ENCODE data around the gene CRELD1. TPM values are rescaled to one million over a fixed set of nuclear protein-coding genes. Genes with fewer than 3 reads are reported as not detected.

The CRELD1 gene
- total and polyA plus RNA-seq, 2 of the 13 experiments (the other 11 are each of a cell fraction or from before 2014, with no cell fraction given) = 27.1 to 61.9 TPM

DNA sequence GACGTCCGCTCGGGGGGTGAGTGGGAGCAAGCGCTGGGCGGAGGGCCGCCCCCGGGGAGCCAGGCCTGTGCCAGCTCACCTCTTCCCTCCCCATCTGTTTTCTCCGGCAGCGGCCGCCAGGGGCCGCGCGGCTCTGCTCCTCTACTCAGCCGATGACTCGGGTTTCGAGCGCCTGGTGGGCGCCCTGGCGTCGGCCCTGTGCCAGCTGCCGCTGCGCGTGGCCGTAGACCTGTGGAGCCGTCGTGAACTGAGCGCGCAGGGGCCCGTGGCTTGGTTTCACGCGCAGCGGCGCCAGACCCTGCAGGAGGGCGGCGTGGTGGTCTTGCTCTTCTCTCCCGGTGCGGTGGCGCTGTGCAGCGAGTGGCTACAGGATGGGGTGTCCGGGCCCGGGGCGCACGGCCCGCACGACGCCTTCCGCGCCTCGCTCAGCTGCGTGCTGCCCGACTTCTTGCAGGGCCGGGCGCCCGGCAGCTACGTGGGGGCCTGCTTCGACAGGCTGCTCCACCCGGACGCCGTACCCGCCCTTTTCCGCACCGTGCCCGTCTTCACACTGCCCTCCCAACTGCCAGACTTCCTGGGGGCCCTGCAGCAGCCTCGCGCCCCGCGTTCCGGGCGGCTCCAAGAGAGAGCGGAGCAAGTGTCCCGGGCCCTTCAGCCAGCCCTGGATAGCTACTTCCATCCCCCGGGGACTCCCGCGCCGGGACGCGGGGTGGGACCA is 632 bp upstream of the CRELD1 start (continued):
- TF ChIP-seq, protein P1, sequence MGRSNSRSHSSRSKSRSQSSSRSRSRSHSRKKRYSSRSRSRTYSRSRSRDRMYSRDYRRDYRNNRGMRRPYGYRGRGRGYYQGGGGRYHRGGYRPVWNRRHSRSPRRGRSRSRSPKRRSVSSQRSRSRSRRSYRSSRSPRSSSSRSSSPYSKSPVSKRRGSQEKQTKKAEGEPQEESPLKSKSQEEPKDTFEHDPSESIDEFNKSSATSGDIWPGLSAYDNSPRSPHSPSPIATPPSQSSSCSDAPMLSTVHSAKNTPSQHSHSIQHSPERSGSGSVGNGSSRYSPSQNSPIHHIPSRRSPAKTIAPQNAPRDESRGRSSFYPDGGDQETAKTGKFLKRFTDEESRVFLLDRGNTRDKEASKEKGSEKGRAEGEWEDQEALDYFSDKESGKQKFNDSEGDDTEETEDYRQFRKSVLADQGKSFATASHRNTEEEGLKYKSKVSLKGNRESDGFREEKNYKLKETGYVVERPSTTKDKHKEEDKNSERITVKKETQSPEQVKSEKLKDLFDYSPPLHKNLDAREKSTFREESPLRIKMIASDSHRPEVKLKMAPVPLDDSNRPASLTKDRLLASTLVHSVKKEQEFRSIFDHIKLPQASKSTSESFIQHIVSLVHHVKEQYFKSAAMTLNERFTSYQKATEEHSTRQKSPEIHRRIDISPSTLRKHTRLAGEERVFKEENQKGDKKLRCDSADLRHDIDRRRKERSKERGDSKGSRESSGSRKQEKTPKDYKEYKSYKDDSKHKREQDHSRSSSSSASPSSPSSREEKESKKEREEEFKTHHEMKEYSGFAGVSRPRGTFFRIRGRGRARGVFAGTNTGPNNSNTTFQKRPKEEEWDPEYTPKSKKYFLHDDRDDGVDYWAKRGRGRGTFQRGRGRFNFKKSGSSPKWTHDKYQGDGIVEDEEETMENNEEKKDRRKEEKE (IDR thresholded peaks at IDR 0.05) = no peak
- no peak for TF ChIP-seq SP4 (CRISPR knock-in tag; IDR thresholded peaks at IDR 0.05)
- TF ChIP-seq CHD4 (IDR thresholded peaks at IDR 0.05; ENCODE audit: borderline replicate concordance, low read length) = no peak
- no peak for TF ChIP-seq LCORL (IDR thresholded peaks at IDR 0.05)
- TF ChIP-seq LCORL (CRISPR knock-in tag; IDR thresholded peaks at IDR 0.05) = peak; percentile 32
- TF ChIP-seq, protein P2, sequence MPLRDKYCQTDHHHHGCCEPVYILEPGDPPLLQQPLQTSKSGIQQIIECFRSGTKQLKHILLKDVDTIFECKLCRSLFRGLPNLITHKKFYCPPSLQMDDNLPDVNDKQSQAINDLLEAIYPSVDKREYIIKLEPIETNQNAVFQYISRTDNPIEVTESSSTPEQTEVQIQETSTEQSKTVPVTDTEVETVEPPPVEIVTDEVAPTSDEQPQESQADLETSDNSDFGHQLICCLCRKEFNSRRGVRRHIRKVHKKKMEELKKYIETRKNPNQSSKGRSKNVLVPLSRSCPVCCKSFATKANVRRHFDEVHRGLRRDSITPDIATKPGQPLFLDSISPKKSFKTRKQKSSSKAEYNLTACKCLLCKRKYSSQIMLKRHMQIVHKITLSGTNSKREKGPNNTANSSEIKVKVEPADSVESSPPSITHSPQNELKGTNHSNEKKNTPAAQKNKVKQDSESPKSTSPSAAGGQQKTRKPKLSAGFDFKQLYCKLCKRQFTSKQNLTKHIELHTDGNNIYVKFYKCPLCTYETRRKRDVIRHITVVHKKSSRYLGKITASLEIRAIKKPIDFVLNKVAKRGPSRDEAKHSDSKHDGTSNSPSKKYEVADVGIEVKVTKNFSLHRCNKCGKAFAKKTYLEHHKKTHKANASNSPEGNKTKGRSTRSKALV (CRISPR knock-in tag; IDR thresholded peaks at IDR 0.05) = peak; percentile 95
- no peak for TF ChIP-seq ZNF569 (CRISPR knock-in tag; IDR thresholded peaks at IDR 0.05; ENCODE audit: borderline replicate concordance)
- TF ChIP-seq ZNF546 (CRISPR knock-in tag; conservative IDR thresholded peaks at IDR 0.05) = peak; percentile 73; the same call in 1 of the 2 replicates
- no peak; the same call in 1 of the 2 replicates for TF ChIP-seq ZSCAN22 (CRISPR knock-in tag; IDR thresholded peaks at IDR 0.05)
- TF ChIP-seq AGO1 (IDR thresholded peaks at IDR 0.05; ENCODE audit: low read depth, low read length, poor library complexity, severe bottlenecking) = no peak
- TF ChIP-seq HNRNPH1 (optimal IDR thresholded peaks at IDR 0.05; ENCODE audit: low read depth, low read length) = no peak
- 0 out of 2 replicates have a peak, but pooled peaks have one; percentile 20 for TF ChIP-seq HOXA5 (CRISPR knock-in tag; IDR thresholded peaks at IDR 0.05)
- 0 out of 2 replicates have a peak, but pooled peaks have one; percentile 1 for TF ChIP-seq ZNF510 (CRISPR knock-in tag; IDR thresholded peaks at IDR 0.05; ENCODE audit: low read depth)
- TF ChIP-seq NRL (CRISPR knock-in tag; IDR thresholded peaks at IDR 0.05; ENCODE audit: borderline replicate concordance) = no peak; the same call in 1 of the 2 replicates
- TF ChIP-seq, protein P3, sequence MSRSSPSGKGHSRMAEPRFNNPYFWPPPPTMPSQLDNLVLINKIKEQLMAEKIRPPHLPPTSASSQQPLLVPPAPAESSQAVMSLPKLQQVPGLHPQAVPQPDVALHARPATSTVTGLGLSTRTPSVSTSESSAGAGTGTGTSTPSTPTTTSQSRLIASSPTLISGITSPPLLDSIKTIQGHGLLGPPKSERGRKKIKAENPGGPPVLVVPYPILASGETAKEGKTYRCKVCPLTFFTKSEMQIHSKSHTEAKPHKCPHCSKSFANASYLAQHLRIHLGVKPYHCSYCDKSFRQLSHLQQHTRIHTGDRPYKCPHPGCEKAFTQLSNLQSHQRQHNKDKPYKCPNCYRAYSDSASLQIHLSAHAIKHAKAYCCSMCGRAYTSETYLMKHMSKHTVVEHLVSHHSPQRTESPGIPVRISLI (CRISPR knock-in tag; IDR thresholded peaks at IDR 0.05; ENCODE audit: borderline replicate concordance) = no peak
- TF ChIP-seq, protein P4, sequence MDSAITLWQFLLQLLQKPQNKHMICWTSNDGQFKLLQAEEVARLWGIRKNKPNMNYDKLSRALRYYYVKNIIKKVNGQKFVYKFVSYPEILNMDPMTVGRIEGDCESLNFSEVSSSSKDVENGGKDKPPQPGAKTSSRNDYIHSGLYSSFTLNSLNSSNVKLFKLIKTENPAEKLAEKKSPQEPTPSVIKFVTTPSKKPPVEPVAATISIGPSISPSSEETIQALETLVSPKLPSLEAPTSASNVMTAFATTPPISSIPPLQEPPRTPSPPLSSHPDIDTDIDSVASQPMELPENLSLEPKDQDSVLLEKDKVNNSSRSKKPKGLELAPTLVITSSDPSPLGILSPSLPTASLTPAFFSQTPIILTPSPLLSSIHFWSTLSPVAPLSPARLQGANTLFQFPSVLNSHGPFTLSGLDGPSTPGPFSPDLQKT (CRISPR knock-in tag; IDR thresholded peaks at IDR 0.05; ENCODE audit: borderline replicate concordance) = 0 out of 2 replicates have a peak, but pooled peaks have one; percentile 25
- TF ChIP-seq SMYD3 (CRISPR knock-in tag; IDR thresholded peaks at IDR 0.05) = no peak
- no peak for TF ChIP-seq TCF12 (IDR thresholded peaks at IDR 0.05)
- peak; percentile 71; the same call in 1 of the 2 replicates for TF ChIP-seq TCF12 (CRISPR knock-in tag; IDR thresholded peaks at IDR 0.05)
- TF ChIP-seq, protein P5, sequence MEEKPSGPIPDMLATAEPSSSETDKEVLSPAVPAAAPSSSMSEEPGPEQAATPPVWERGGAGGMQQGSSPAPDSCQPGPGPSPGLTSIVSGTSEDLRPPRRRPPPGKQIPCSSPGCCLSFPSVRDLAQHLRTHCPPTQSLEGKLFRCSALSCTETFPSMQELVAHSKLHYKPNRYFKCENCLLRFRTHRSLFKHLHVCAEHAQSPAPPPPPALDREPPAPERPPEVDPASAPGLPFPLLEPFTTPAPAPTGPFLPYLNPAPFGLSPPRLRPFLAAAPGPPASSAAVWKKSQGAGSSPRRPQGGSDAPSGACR (CRISPR knock-in tag; IDR thresholded peaks at IDR 0.05) = no peak
- TF ChIP-seq BRCA1 (CRISPR knock-in tag; IDR thresholded peaks at IDR 0.05) = 0 out of 2 replicates have a peak, but pooled peaks have one; percentile 61
- no peak for TF ChIP-seq ZNF207 (IDR thresholded peaks at IDR 0.05; ENCODE audit: borderline replicate concordance)
